ENCODE measurements around the gene CR1. TPM values are rescaled to one million over a fixed set of nuclear protein-coding genes. Genes with fewer than 3 reads are reported as not detected.

CR1 gene
- polyA plus RNA-seq, 3 donors = 11.3 to 30.8 (median 26.5) TPM

GRCh38 chr1:207648334-207649209 is 152.6 kb downstream of the CR1 start:
- Histone ChIP-seq H4K20me1 (ENCODE audit: insufficient read depth, low read length) (no peaks in the 10 kb centered on the region), H3K79me2 (ENCODE audit: insufficient read depth, low read length) (no peaks in the 10 kb centered on the region), H3K9me3 (replicated peaks in 1 of 2; ENCODE audit: control insufficient read depth in 1 of 2, insufficient read depth in 1 of 2, low read length in 2 of 2) (no peaks in the 10 kb centered on the region), H2AFZ (ENCODE audit: insufficient read depth, low read depth, low read length, poor library complexity, severe bottlenecking) (no peak overlapping the region), H3K27ac (ENCODE audit: low read depth in 1 of 2, low read length in 2 of 2) (no peak overlapping the region), H3K4me1 (ENCODE audit: control insufficient read depth in 1 of 2, insufficient read depth in 2 of 2, low read length in 2 of 2) (peaks cover 11 to 17% of the 10 kb centered on the region in 2 donors), H3K27me3 (ENCODE audit: control insufficient read depth in 2 of 2, insufficient read depth in 2 of 2, low read length in 2 of 2) (peaks cover 0 to 4% of the 10 kb centered on the region in 2 donors), H3K36me3 (replicated peaks in 1 of 2; ENCODE audit: control insufficient read depth in 1 of 2, insufficient read depth in 2 of 2, low read length in 2 of 2) (no peaks in the 10 kb centered on the region), H3K4me2 (replicated peaks; ENCODE audit: extremely low read depth, low read length, poor library complexity, severe bottlenecking) (no peak overlapping the region), H3K4me3 (replicated peaks in 1 of 3; ENCODE audit: low read depth in 2 of 3, low read length in 3 of 3) (no peak overlapping the region), H3K9ac (ENCODE audit: insufficient read depth, low read length, poor library complexity, severe bottlenecking) (no peak overlapping the region)
- Mint-ChIP-seq H3K36me3 (peaks cover 0 to under 1% of the 10 kb centered on the region in 2 donors), H3K4me1 (peaks cover 19% of the 10 kb centered on the region), H3K27ac (no peak overlapping the region), H3K4me3 (no peak overlapping the region), H3K9me3 (peaks cover 0 to 2% (median 0%) of the 10 kb centered on the region in 7 donors), H3K27me3 (ENCODE audit: low read depth in 3 of 3) (peaks cover 5 to 6% (median 6%) of the 10 kb centered on the region in 3 donors)
- no peak for TF ChIP-seq CTCF (IDR thresholded peaks at IDR 0.05)
- intact Hi-C loops (cut with micrococcal nuclease) = no loop called here
- WGBS (ENCODE audit: insufficient coverage) = 100% methylated on average over 3 of the region's 5 CpGs
- no peak for DNase-seq

DNA sequence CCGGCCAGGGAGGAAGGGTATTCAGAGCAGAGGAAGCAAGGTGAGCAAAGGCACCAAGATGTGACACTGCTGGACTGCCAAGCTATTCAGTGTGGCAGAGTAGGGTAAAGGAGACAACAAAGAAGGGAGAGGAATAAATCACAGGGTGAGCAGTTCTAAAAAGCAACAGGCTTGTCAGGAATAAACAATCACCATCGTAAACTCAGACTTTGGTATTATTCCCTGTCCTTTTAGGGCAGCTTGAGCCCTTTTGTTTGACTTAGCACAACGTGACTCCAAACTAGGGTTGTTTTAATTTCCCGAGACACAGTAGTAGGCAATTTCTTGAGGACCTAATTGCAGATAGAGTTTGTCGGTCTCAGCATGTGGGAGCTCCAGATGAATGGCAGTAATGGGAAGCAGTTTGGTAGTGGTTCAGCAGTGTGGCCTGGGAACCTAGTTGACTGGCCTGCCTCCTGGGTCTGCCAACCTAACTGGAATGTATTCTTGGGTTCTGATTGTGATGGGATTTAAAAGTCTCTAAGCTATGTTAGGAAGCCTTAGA is 153.3 kb downstream of the CR1 start:
- Histone ChIP-seq H3K4me2 (replicated peaks; ENCODE audit: extremely low read depth, low read length, poor library complexity, severe bottlenecking) (no peak overlapping the region), H3K4me1 (ENCODE audit: control insufficient read depth in 1 of 2, insufficient read depth in 2 of 2, low read length in 2 of 2) (peaks cover 9 to 13% of the 10 kb centered on the region in 2 donors), H3K27ac (ENCODE audit: low read depth in 1 of 2, low read length in 2 of 2) (no peak overlapping the region), H3K36me3 (replicated peaks in 1 of 2; ENCODE audit: control insufficient read depth in 1 of 2, insufficient read depth in 2 of 2, low read length in 2 of 2) (no peaks in the 10 kb centered on the region), H2AFZ (ENCODE audit: insufficient read depth, low read depth, low read length, poor library complexity, severe bottlenecking) (no peak overlapping the region), H4K20me1 (ENCODE audit: insufficient read depth, low read length) (no peaks in the 10 kb centered on the region), H3K27me3 (ENCODE audit: control insufficient read depth in 2 of 2, insufficient read depth in 2 of 2, low read length in 2 of 2) (peaks cover 0 to 4% of the 10 kb centered on the region in 2 donors), H3K4me3 (replicated peaks in 1 of 3; ENCODE audit: low read depth in 2 of 3, low read length in 3 of 3) (no peak overlapping the region), H3K9ac (ENCODE audit: insufficient read depth, low read length, poor library complexity, severe bottlenecking) (no peak overlapping the region), H3K9me3 (replicated peaks in 1 of 2; ENCODE audit: control insufficient read depth in 1 of 2, insufficient read depth in 1 of 2, low read length in 2 of 2) (no peaks in the 10 kb centered on the region), H3K79me2 (ENCODE audit: insufficient read depth, low read length) (no peaks in the 10 kb centered on the region)
- no peaks in the 10 kb centered on the region for H3K36me3 Mint-ChIP-seq
- peaks cover 14% of the 10 kb centered on the region for H3K4me1 Mint-ChIP-seq
- H3K27me3 Mint-ChIP-seq (ENCODE audit: low read depth in 3 of 3) = peaks cover 5 to 6% (median 6%) of the 10 kb centered on the region in 3 donors
- H3K9me3 Mint-ChIP-seq = peaks cover 0 to 2% (median 0%) of the 10 kb centered on the region in 7 donors
- intact Hi-C loops (cut with micrococcal nuclease) = no loop called here
- no peak overlapping the region for H3K27ac Mint-ChIP-seq
- 97% methylated on average over 5 of the region's 5 CpGs for WGBS (ENCODE audit: insufficient coverage)
- no peak for TF ChIP-seq CTCF (IDR thresholded peaks at IDR 0.05)
- H3K4me3 Mint-ChIP-seq = no peak overlapping the region
- no peak for DNase-seq

Data from CD14-positive monocyte (primary cell).